NCI-H526 (cell line): ENCODE data around the gene CTIF.

Experiments
- DNase-seq, 2 experiments: peaks; one replicate each; lab custom pipeline; 2025; lab: John Stamatoyannopoulos, UW

The CTIF gene

GRCh38 chr18:48551100-48551499 is 12.3 kb downstream of the CTIF start:
- DNase-seq, result no peak

- DNase-seq, result no peak
These were observed 13.3 kb downstream of the CTIF start for GRCh38 chr18:48552130-48552529.

- DNase-seq, result no peak
These were observed 14.4 kb downstream of the CTIF start for GRCh38 chr18:48553236-48553635.

GRCh38 chr18:48554610-48555400 is 16.0 kb downstream of the CTIF start:
- no peak for DNase-seq

- no peak for DNase-seq
These were observed 16.7 kb downstream of the CTIF start for GRCh38 chr18:48555465-48555995.

GRCh38 chr18:48557640-48558174 is 18.9 kb downstream of the CTIF start:
- no peak for DNase-seq

GRCh38 chr18:48558248-48558647 is 19.4 kb downstream of the CTIF start:
- DNase-seq, result no peak

DNA sequence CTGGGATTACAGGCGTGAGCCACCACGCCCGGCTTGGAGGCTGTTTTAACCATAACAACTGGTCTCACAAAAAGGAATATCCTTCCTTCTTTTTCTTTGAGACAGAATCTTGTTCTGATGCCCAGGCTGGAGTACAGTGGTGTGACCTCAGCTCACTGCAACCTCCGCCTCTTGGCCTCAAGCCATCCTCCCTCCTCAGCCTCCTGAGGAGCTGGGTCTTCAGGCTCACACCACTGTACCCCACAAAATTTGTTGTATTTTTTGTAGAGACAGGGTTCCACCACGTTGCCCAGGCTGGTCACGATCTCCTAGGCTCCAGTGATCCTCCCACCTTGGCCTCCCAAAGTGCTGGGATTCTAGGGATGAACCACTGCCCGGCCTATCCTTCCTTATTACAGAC is 21.7 kb downstream of the CTIF start:
- no peak for DNase-seq

DNA sequence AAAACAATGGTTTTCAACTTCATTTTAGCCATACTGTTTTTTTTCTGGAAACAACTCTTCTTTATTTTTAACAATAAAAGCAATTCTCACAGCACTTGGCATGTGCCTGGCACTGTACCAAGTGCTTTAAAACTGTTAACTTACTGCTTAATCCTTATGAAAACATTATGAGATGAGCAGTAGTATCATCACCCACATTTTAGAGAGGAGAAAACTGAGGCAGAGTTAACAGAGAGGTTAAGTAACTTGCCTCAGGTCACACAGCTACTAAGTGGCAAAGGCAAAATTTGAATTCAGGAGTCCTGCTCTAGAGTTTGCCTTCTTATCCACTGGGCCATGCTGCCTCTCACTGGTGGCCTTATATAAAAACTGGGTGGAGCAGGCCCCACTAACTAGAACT is 23.2 kb downstream of the CTIF start:
- no peak for DNase-seq

GRCh38 chr18:48563027-48563426 is 24.2 kb downstream of the CTIF start:
- no peak for DNase-seq

- DNase-seq, result no peak
These were observed 25.3 kb downstream of the CTIF start for GRCh38 chr18:48564139-48564538.

- DNase-seq, result no peak
These were observed 26.3 kb downstream of the CTIF start for GRCh38 chr18:48565105-48565504.

DNA sequence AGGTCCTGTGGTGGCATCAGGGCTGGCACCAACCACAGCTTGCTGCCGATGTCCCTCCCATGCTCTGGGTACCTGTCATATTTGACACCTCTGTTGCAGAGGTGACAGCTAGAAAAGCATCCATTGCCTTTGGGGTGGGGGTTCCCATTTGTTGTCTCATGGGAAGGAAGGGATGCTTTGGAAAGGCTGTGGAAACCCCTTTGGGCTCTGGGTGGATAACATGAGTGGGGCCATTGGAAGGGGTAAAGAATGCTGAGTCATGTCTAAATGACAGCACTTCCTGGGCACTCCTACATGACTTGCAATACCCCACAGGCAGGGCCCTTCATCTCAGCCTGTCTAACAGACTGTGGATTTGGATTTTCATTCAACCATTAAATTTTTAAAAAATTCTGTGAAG is 27.8 kb downstream of the CTIF start:
- no peak for DNase-seq

DNA sequence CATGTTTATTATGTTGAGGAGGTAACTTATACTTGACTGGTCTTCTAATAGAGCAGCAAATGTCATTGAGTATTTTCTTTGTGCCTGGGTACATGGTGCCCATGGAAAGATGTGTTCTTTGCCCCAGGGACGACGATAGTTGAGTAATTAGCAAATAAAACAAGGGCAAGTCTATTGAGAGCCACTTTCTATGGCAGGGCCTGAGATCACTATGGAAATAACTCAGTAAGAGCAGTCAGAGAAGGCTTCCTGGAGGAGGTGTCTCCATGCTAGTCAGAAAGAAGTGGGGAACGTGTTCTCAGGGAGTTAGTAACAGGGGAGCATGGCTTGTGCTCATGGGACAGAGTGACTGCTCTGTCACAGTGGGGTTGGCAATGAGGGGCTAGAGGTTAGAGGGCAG is 28.6 kb downstream of the CTIF start:
- DNase-seq, result no peak

DNA sequence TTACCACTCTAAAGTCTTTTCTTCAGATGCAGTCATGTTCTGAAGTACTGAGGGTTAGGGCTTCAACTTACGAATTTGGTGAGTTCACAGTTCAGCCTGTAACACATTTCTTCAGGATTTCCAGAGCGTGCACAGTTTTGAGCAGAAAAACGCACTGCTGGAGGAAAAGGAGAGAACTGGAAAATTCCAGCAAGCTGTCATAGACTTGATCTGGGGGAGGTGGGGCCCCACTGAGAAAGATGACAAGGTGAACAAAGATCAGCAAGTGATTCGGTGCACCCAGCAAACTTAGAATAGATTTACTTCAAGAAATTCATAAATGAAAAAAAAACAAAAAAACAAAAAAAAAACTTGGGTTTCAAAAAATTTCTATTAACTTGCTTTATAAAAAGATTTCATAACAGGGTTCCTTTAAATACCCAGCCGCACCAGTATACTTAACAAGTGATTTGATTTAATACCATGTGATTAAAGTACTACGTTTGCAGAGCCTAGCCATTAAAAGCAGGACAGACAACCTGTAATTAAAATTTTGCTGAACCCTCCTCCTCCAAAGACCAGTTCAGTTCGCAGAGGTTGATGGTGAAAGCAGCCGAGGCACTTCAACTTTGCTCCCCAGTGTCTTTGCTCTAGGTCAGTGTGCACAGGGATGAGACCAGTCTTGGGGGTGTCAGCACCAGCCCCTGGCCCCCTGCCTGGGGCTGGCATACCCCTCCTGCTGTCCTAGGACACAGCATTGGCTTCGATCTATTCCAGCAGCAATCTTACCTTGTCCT is 30.5 kb downstream of the CTIF start:
- DNase-seq, result no peak

- no peak for DNase-seq
These were observed 31.1 kb downstream of the CTIF start for GRCh38 chr18:48569915-48570264.

DNA sequence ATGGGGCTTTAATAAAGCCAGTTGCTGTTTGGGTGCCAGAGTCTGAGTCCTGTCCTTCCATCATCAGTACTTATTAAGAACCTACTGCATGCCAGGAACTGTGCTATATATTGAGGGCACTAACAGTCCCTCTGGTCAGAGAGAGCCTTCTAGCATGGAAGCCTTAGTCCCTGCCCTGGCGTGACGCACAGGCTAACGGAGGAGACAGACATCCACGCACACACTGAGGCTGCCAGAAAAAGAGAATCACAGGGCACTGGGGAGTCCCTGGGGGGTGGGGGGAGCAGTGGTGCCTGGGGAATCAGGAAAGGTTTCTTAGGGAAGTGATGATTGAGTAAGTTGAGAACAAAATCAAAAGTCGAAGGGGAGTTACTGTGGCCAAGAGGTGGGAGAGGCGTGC is 31.5 kb downstream of the CTIF start:
- DNase-seq, result no peak

DNA sequence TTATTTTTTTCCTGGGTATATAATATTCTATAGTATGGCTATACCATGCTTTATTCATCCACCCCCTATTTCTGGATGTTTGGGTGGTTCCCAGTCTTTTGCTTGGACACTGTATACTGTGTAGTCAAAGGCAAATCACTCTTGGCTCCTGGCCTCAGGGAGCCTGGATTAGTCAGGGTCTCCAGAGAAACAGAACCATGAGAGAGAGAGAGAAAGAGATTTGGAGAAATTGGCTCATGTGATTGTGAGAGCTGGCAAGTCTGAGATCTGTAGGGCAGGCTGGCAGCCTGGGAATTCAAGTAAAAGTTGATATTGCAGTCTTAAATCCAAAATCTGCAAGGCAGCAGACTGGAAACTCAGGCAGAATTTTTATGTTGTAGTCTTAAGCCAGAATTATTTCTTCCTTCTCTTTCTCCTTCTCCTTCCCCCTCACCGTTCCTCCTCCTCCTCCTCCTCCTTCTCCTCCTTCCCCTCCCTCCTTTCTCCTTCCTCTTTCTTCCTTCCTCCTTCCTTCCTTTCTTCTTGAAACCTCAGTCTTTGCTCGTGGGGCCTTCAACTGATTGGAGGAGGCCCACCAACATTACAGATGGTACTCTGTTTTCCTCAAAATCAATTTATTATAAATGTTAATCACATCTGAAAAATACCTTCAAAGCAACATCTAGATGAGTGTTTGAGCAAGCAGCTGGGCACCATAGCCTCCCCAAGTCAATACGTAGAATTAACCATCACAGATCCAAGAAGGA is 33.0 kb downstream of the CTIF start:
- no peak for DNase-seq

- no peak for DNase-seq
These were observed 33.7 kb downstream of the CTIF start for GRCh38 chr18:48572402-48573126.

DNA sequence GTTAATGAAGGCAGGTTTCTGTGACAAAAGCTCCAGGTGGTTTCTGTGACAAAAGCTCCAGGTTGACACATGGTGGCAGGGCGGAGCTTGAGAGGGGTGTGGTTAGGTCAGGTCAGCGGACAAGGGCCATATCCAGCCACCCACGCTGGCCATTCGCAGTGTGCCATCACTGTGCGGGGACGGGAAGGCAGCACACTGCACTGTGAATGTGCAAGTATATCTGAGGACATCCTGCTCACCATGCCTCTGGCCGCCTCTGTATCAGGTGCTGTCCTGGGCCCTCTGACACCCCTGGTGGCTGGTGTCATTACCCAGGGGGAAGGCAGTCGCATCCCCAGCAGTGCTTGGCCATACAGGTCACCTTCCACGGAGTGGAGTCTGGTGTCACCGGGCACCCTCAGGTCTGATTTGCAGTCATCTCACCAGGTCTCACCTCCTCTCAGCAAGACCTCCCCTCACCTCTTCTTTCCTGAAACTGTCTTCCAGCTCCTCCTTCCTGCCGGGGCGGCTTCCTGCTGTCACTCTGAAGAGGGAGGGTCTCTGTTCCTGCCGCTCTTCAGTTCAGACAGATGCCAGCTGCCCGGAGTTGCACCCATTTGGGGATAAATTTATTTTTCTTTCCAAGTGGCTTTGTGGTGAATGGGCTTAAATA is 34.9 kb downstream of the CTIF start:
- no peak for DNase-seq

DNA sequence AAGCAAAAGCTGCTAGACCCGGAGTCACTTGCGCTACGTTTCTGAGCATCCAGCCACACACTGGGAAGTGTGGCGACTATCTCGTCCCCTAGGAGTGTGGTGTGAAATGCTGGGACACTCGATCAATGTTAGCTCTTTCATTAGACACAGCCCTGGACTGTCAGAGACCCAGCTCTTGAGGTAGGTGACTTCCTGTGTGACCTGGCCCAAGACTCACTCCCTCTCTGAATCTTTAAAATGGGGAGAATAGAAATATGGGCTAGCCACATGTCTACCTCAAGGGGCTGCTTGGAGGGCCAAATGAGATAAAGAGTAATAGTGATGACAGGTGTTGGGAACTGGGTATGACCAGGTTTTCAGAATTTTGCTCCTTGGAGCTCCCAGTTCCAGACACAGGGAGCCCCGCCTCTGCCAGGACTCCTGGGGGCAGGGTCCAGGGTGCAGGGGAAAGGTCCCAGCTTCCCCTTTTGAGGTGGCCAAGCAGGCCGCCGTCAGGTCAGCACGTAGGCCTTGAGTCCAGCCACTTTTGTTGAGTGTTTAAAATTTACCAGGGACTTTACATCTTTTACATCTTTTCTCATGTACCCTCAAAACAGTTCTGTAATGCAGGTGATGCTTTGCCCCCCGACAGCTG is 36.0 kb downstream of the CTIF start:
- DNase-seq, result no peak
